ENCODE data around the gene TRPC4.

DNA sequence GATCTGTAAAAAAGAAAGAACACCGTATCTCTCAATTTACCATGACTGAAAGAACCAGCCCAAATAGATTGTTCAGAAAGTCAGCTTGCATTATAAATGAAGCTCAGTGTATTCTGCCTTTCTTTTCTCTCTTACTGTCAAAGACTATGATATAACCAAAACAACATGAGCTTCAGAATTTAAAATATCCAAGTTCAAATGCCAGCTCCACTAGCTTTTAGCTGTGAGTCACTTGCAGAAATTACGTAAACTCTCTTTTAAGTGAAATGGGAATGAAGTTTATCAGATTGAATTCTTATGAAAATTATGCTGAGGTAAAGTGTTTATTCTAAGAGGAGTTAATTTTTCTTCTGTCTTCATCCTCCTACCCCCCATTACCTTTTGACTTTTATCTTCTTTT is 251.0 kb downstream of the TRPC4 start:
- no peak for TF ChIP-seq POLR2A (IDR thresholded peaks at IDR 0.05)
- TF ChIP-seq, protein P1, sequence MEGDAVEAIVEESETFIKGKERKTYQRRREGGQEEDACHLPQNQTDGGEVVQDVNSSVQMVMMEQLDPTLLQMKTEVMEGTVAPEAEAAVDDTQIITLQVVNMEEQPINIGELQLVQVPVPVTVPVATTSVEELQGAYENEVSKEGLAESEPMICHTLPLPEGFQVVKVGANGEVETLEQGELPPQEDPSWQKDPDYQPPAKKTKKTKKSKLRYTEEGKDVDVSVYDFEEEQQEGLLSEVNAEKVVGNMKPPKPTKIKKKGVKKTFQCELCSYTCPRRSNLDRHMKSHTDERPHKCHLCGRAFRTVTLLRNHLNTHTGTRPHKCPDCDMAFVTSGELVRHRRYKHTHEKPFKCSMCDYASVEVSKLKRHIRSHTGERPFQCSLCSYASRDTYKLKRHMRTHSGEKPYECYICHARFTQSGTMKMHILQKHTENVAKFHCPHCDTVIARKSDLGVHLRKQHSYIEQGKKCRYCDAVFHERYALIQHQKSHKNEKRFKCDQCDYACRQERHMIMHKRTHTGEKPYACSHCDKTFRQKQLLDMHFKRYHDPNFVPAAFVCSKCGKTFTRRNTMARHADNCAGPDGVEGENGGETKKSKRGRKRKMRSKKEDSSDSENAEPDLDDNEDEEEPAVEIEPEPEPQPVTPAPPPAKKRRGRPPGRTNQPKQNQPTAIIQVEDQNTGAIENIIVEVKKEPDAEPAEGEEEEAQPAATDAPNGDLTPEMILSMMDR (IDR thresholded peaks at IDR 0.05) = no peak
